C4-2B (cell line): Measurements from ENCODE around the gene MAPRE2.

Experiments
- CTCF ChIP-seq: fragments of 450-650 bp; conservative IDR thresholded peaks from 2 replicates; pipeline ENCODE4 v1.5.1; 2017; ENCODE audit warnings: mild to moderate bottlenecking
- ZFX ChIP-seq: fragments of 450-650 bp; IDR thresholded peaks from 2 replicates; pipeline ENCODE4 v1.6.1; 2017

- TF ChIP-seq CTCF (no peak), ZFX (no peak)
Measured at GRCh38 chr18:35118641-35119040, 77.4 kb downstream of the MAPRE2 start.
